MCF 10A (cell line): ENCODE data around the gene ZBTB37. TPM values are rescaled to one million over a fixed set of nuclear protein-coding genes. Genes with fewer than 3 reads are reported as not detected.
A peak's percentile ranks its signal among the peaks of the same experiment; 100 is the strongest.

Experiments used
- BruUV-seq: library from RNA; stranded (reverse); fragments of 400-500 nt; replicated peaks from 2 replicates; lab custom pipeline; 2021; lab: Mats Ljungman, UMichigan
- CTCF ChIA-PET: fragments of 300-600 bp; sonication (Branson Sonifier 250); formaldehyde crosslinking; extraction: SDS; loops from one replicate; lab custom pipeline; 2021; ENCODE audit warnings: antibody characterized with exemption, inconsistent platforms; lab: Yijun Ruan, JAX
- POLR2A ChIA-PET: fragments of 300-600, 350-650 bp; sonication (Branson Sonifier 250); formaldehyde crosslinking; extraction: SDS; loops from one replicate; lab custom pipeline; 2020; ENCODE audit warnings: antibody characterized with exemption, inconsistent platforms; lab: Yijun Ruan, JAX
- DNase-seq: peaks from one replicate; pipeline ENCODE4 v3.0.0-alpha.2; 2018; ENCODE audit not compliant: unreplicated experiment
- H3K27ac Mint-ChIP-seq: one replicate; pipeline ENCODE4 v1.8.0; 2022; ENCODE audit warnings: mild to moderate bottlenecking, low read depth, mixed read lengths; ENCODE audit not compliant: unreplicated experiment
- H3K27me3 Mint-ChIP-seq: one replicate; pipeline ENCODE4 v1.8.0; 2022; ENCODE audit warnings: mixed read lengths; ENCODE audit not compliant: insufficient read depth, unreplicated experiment
- H3K36me3 Mint-ChIP-seq: one replicate; pipeline ENCODE4 v1.8.0; 2022; ENCODE audit warnings: mild to moderate bottlenecking, moderate library complexity, mixed read lengths; ENCODE audit not compliant: insufficient read depth, unreplicated experiment
- H3K4me1 Mint-ChIP-seq: one replicate; pipeline ENCODE4 v1.8.0; 2022; ENCODE audit warnings: mixed read lengths; ENCODE audit not compliant: insufficient read depth, unreplicated experiment
- H3K4me3 Mint-ChIP-seq: one replicate; pipeline ENCODE4 v1.8.0; 2022; ENCODE audit warnings: mild to moderate bottlenecking, moderate library complexity, mixed read lengths; ENCODE audit not compliant: unreplicated experiment
- H3K9me3 Mint-ChIP-seq: one replicate; pipeline ENCODE4 v1.8.0; 2022; ENCODE audit warnings: mixed read lengths; ENCODE audit not compliant: unreplicated experiment
- intact Hi-C: fragments of 100-400 bp; cut with micrococcal nuclease; formaldehyde crosslinking; loops from 2 replicates; pipeline ENCODE4 v1.14.1; 2022
- total RNA-seq: library from RNA; stranded (reverse); gene quantifications from 2 replicates; pipeline ENCODE4 v1.2.3, GENCODE V29; 2022
- TF ChIP-seq, protein P1 (sequence below): fragments of 200-600 bp; IDR thresholded peaks from one replicate; pipeline ENCODE4 v1.8.0; 2022; ENCODE audit warnings: antibody characterized with exemption, mild to moderate bottlenecking; ENCODE audit not compliant: unreplicated experiment

ZBTB37 gene
- total RNA-seq, 1 experiment from 2014 or later = 12.8 TPM

DNA sequence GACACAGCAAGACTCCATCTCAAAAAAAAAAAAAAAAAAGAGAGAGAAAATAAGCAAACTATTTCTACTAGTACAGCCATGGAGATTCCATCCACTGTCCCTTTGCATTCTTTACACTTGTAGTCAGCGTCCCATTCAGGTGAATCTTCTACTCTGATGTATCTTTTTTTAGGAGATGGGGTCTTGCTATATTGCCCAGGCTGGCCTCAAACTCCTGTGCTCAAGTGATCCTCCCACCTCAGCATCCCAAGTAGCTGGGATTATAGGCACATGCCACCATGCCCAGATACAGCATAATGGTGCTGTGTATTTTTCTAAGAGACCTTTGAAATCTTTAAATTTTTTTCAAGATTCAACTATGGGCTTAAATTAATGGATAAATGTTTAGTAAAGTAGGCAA, 35.4 kb upstream of the ZBTB37 start:
- TF ChIP-seq, protein P1, sequence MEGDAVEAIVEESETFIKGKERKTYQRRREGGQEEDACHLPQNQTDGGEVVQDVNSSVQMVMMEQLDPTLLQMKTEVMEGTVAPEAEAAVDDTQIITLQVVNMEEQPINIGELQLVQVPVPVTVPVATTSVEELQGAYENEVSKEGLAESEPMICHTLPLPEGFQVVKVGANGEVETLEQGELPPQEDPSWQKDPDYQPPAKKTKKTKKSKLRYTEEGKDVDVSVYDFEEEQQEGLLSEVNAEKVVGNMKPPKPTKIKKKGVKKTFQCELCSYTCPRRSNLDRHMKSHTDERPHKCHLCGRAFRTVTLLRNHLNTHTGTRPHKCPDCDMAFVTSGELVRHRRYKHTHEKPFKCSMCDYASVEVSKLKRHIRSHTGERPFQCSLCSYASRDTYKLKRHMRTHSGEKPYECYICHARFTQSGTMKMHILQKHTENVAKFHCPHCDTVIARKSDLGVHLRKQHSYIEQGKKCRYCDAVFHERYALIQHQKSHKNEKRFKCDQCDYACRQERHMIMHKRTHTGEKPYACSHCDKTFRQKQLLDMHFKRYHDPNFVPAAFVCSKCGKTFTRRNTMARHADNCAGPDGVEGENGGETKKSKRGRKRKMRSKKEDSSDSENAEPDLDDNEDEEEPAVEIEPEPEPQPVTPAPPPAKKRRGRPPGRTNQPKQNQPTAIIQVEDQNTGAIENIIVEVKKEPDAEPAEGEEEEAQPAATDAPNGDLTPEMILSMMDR = no peak
- H3K9me3 Mint-ChIP-seq = no peaks in the 10 kb centered on the region
- BruUV-seq = no TSS peak
- intact Hi-C loops = no loop called here
- CTCF ChIA-PET = interaction anchor here (0.8 kb wide), 1 partner anchor 12 kb away, joined by 5 read pairs; no protein-coding TSS in a partner anchor
- no peak for DNase-seq
- H3K27ac Mint-ChIP-seq = no peak overlapping the region
- POLR2A ChIA-PET = interaction anchor here (0.9 to 1.7 kb wide), 3 partner anchors 10 to 33 kb away, joined by 3 to 7 read pairs (median 5); no protein-coding TSS in a partner anchor
- H3K4me3 Mint-ChIP-seq = no peak overlapping the region
- H3K4me1 Mint-ChIP-seq = peaks cover 6% of the 10 kb centered on the region
- peaks cover 77% of the 10 kb centered on the region for H3K36me3 Mint-ChIP-seq
- H3K27me3 Mint-ChIP-seq = no peaks in the 10 kb centered on the region

DNA sequence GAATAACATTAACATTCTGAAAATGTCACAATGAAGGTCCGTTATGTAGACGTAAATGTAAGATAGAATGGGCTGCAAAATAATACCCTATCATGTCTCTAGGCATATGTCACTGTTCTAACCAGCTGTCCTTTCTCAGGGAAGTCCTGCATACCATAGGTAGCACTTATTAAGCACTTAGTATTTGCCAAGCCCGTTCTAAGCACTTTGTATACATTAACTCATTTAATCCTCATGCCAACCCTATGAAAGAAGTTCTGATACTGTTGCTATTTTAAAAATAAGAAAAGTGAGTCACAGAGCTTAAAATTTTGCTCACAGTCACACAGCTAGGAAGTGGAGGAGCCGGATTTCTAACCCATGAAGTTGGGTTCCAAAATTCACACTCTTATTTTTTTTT, 16.1 kb upstream of the ZBTB37 start:
- Mint-ChIP-seq H3K27me3 (no peaks in the 10 kb centered on the region), H3K9me3 (no peaks in the 10 kb centered on the region), H3K27ac (no peak overlapping the region), H3K36me3 (peaks cover 78% of the 10 kb centered on the region), H3K4me3 (no peak overlapping the region), H3K4me1 (no peaks in the 10 kb centered on the region)
- ChIA-PET POLR2A (interaction anchor here (1.4 to 3.2 kb wide), 3 partner anchors 11 to 170 kb away, joined by 5 to 39 read pairs (median 9); partner anchors contain the start of genes GAS5, RC3H1 and ZBTB37), CTCF (interaction anchor here (0.6 to 1.6 kb wide), 9 partner anchors 9 to 917 kb away, joined by 3 to 9 read pairs (median 4); no protein-coding TSS in a partner anchor)
- BruUV-seq = no TSS peak
- intact Hi-C loops = no loop called here
- DNase-seq = no peak
- TF ChIP-seq, protein P1 = no peak

DNA sequence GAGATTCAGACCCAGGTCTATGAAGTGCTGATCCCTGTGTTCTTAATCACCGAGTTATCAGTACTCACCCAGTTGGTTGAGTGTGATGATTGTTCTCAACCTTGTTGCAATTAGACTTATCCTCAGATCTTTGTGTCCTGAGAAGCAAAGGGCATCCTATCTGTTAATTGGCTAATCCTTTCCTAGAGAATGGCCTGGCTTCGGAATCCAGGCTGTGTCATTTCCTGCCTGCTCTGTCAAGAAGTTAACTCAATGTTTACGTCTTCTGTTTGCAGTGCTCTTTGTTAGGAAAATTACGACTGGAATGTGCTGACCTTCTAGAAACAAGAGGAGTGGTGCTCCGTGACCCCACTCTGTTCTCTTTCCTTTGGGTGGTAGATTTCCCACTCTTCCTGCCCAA, 15.1 kb upstream of the ZBTB37 start:
- Mint-ChIP-seq H3K36me3 (peaks cover 78% of the 10 kb centered on the region), H3K9me3 (no peaks in the 10 kb centered on the region), H3K4me1 (no peaks in the 10 kb centered on the region), H3K27me3 (no peaks in the 10 kb centered on the region), H3K4me3 (no peak overlapping the region), H3K27ac (peak overlapping the region; percentile 25)
- BruUV-seq = no TSS peak
- intact Hi-C loops = no loop called here
- TF ChIP-seq, protein P1 = no peak
- peak; percentile 49 for DNase-seq
- CTCF ChIA-PET = interaction anchor here (0.6 kb wide), 1 partner anchor 641 kb away, joined by 3 read pairs; no protein-coding TSS in a partner anchor
- POLR2A ChIA-PET = interaction anchor here (0.6 to 3.2 kb wide), 3 partner anchors 10 to 23 kb away, joined by 3 to 39 read pairs (median 7); no protein-coding TSS in a partner anchor

DNA sequence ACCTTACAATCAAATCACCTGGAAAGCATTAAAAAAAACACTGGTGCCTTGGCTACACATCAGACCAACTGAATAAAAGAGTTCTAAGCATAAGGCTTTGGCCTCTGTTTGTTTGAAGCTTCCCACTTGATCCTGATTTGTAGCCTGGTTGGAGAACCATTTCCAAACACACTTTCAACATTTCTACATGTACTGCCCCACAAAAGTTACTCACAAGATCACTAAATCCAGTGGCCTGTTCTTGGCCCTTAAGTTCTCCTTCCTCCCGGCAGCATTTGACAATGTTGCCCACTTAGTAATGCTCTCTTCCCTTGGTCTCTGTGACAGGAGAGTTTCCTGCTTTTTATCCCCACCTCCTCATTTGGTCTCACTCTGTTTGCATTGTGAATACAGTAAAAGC, 12.2 kb upstream of the ZBTB37 start:
- intact Hi-C loops = no loop called here
- H3K27ac Mint-ChIP-seq = peak overlapping the region; percentile 57
- no peak for DNase-seq
- POLR2A ChIA-PET = interaction anchor here (0.6 to 4.4 kb wide), 4 partner anchors 10 to 378 kb away, joined by 3 to 31 read pairs (median 14); partner anchors contain the start of genes GAS5 and ZBTB37
- CTCF ChIA-PET = interaction anchor here (0.6 to 1.2 kb wide), 3 partner anchors 27 to 1259 kb away, joined by 3 to 4 read pairs (median 3); no protein-coding TSS in a partner anchor
- no peaks in the 10 kb centered on the region for H3K27me3 Mint-ChIP-seq
- no peaks in the 10 kb centered on the region for H3K9me3 Mint-ChIP-seq
- peaks cover 81% of the 10 kb centered on the region for H3K36me3 Mint-ChIP-seq
- no peaks in the 10 kb centered on the region for H3K4me1 Mint-ChIP-seq
- TF ChIP-seq, protein P1 = no peak
- H3K4me3 Mint-ChIP-seq = no peak overlapping the region
- BruUV-seq = no TSS peak
